Psoas muscle (tissue), 8 donors: ENCODE results near the gene RRBP1. TPM values are rescaled to one million over a fixed set of nuclear protein-coding genes. Genes with fewer than 3 reads are reported as not detected.
A peak's percentile ranks its signal among the peaks of the same experiment; 100 is the strongest.

Experiments used
- ATAC-seq, 4 donors: fragments of 200-7000 bp; cut with Tn5 transposase; one replicate each; pipeline ENCODE4 v1.9.1; 2020; ENCODE audit warnings: moderate library complexity in 3 of 4, mild to moderate bottlenecking in 2 of 4
- DNase-seq, 2 donors: peaks; one replicate each; pipeline ENCODE4 v3.0.0-alpha.2; 2020
- H3K27ac ChIP-seq: fragments of 200-600 bp; one replicate; pipeline ENCODE4 v1.8.0; 2022
- H3K27me3 ChIP-seq, 3 donors: fragments of 200-600 bp in 1 of 3; one replicate each; pipeline versions ENCODE4 v1.6.1 to v1.8.0; 2013 to 2022; ENCODE audit warnings: low read length in 2 of 3, mild to moderate bottlenecking in 2 of 3, moderate library complexity in 1 of 3; ENCODE audit not compliant: insufficient read depth in 3 of 3
- H3K36me3 ChIP-seq, 2 donors: fragments of 200-600 bp in 1 of 2; one replicate each; pipeline versions ENCODE4 v1.6.1 to v1.8.0; 2013 to 2022; ENCODE audit warnings: low read depth in 1 of 2, mild to moderate bottlenecking in 1 of 2, moderate library complexity in 1 of 2; ENCODE audit not compliant: insufficient read depth in 1 of 2
- H3K4me1 ChIP-seq: fragments of 200-600 bp; one replicate; pipeline ENCODE4 v1.8.0; 2022
- H3K4me3 ChIP-seq: fragments of 200-600 bp; one replicate; pipeline ENCODE4 v1.8.0; 2022; ENCODE audit warnings: mild to moderate bottlenecking
- H3K9me3 ChIP-seq: fragments of 200-600 bp; one replicate; pipeline ENCODE4 v1.8.0; 2022
- CTCF ChIP-seq: fragments of 200-600 bp; IDR thresholded peaks from one replicate; pipeline ENCODE4 v1.8.0; 2022; ENCODE audit warnings: antibody characterized with exemption
- WGBS, 3 donors: extraction: QIAGEN DNeasy Blood & Tissue Kit; methylation state at CpG; one replicate each; pipeline versions ENCODE4 v1.1.6 to v1.1.7; 2013; 5-methylcytosine and 5-hydroxymethylcytosine counted together
- intact Hi-C, 2 donors: fragments of 100-400 bp; cut with DNase I; formaldehyde crosslinking; loops; one replicate each; pipeline versions ENCODE4 v1.11.0 to v1.14.2; 2022
- polyA plus RNA-seq, 3 donors: library from polyadenylated mRNA; stranded (reverse); fragments of 200-250 nt; gene quantifications; one replicate each; pipeline ENCODE4 v1.2.3, GENCODE V29; 2013
- total RNA-seq, 4 donors: library from RNA; stranded (reverse); fragmentation: NEBNext Ultra II Directional in 2 of 4; extraction: Animal tissue kit (Norgen Biotek cat#: 25700) in 2 of 4; gene quantifications; one replicate each; pipeline versions ENCODE4 v1.2.1 to v1.2.4, GENCODE V29; 2021 to 2023
- donor health status: healthy with polysubstance abuse.
- donor health status: DM: no; HTN: no; CAD: no; lungs with moderate emphysema.
- donor health status: Bipolar disorder and iron deficiency.
- donor health status: healthy.
- donor health status: DM: yes; HTN: yes; CAD: no.
- donor health status: DM: no; HTN: no; CAD: no.
- donor health status: DM: no; HTN: no; CAD: no.
- donor health status: DM: yes; HTN: yes; CAD: no.

The RRBP1 gene
- total and polyA plus RNA-seq, 7 donors: 14.2 to 40.8 (median 21.8) TPM

DNA sequence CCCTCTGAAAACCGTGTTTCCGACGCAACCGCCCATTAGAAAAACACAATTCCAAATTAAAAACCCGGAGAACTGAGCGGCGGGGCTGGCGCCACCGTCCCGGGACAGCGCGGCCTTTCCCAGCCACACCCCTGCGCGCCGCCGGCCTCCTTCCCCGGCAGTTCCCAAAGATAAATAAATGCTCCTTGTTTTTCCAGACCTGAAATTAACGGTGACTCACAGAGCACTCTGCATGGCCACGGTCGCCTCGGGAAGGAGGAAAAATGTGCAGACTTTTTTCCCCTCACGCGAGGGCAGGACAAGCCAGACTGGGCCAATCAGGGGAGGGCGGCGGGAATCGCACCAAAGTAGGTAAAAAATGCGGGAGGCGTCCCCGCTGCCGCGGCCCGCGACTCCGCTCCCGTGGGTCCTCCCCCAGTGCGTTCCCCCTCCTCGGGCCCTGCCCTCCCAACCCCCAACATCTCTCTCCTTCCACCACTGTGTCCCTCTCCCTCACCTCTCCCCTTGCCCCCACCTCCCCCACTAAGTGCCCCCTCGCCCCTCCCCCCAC, 113.0 kb downstream of the RRBP1 start:
- intact Hi-C loops: no loop called here
- 1 to 2% (median 2%) methylated on average over 32 to 38 of the region's 38 CpGs for WGBS, 3 donors
- peaks cover 14% of the 10 kb centered on the region for H3K4me1 ChIP-seq

GRCh38 chr20:17568045-17568788, 113.8 kb downstream of the RRBP1 start:
- Histone ChIP-seq H3K36me3 (no peaks in the 10 kb centered on the region), H3K27ac (peak overlapping the region; percentile 97), H3K4me3 (peak overlapping the region; percentile 84), H3K27me3 (no peaks in the 10 kb centered on the region), H3K4me1 (peaks cover 14% of the 10 kb centered on the region), H3K9me3 (no peaks in the 10 kb centered on the region)
- TF ChIP-seq CTCF: no peak
- 79 to 86% (median 83%) methylated on average over 6 of the region's 6 CpGs for WGBS, 3 donors
- intact Hi-C loops: no loop called here
- DNase-seq (no peak), ATAC-seq (no peak)

More for the DNA sequence above, 113.0 kb downstream of the RRBP1 start:
- ATAC-seq: peak; percentile 49 to 63 (median 55)
- TF ChIP-seq CTCF: no peak
- peak overlapping the region; percentile 84 for H3K4me3 ChIP-seq
- H3K9me3 ChIP-seq: no peaks in the 10 kb centered on the region
- H3K27ac ChIP-seq: peak overlapping the region; percentile 97
- DNase-seq: peak; percentile 77 to 86
- H3K27me3 ChIP-seq: no peaks in the 10 kb centered on the region
- no peaks in the 10 kb centered on the region for H3K36me3 ChIP-seq

- no peaks in the 10 kb centered on the region for H3K36me3 ChIP-seq
- H3K27ac ChIP-seq: no peak overlapping the region
- no peaks in the 10 kb centered on the region for H3K27me3 ChIP-seq
- intact Hi-C loops: no loop called here
- WGBS, 3 donors: 89 to 93% (median 90%) methylated on average over 3 of the region's 3 CpGs
- H3K4me1 ChIP-seq: peaks cover 9% of the 10 kb centered on the region
- no peak for DNase-seq
- H3K4me3 ChIP-seq: no peak overlapping the region
- ATAC-seq: no peak
- H3K9me3 ChIP-seq: no peaks in the 10 kb centered on the region
- no peak for TF ChIP-seq CTCF
Observed at GRCh38 chr20:17566345-17566744, 115.7 kb downstream of the RRBP1 start.

- H3K27ac ChIP-seq: no peak overlapping the region
- H3K4me1 ChIP-seq: peaks cover 2% of the 10 kb centered on the region
- no peaks in the 10 kb centered on the region for H3K36me3 ChIP-seq
- no peak for TF ChIP-seq CTCF
- H3K4me3 ChIP-seq: no peak overlapping the region
- ATAC-seq: no peak
- no peaks in the 10 kb centered on the region for H3K9me3 ChIP-seq
- intact Hi-C loops: no loop called here
- no peak for DNase-seq
- 62 to 74% (median 67%) methylated on average over 4 of the region's 4 CpGs for WGBS, 3 donors
- no peaks in the 10 kb centered on the region for H3K27me3 ChIP-seq
Observed at GRCh38 chr20:17565169-17565845, 116.7 kb downstream of the RRBP1 start.

Other genes with a start within 250 kb of the RRBP1 start
- under 1 TPM in 3 of 4 donors, not detected in 1; 0.30 to 0.57 (median 0.34) TPM for gene BFSP1, start 150.9 kb downstream of the RRBP1 start, total RNA-seq
- under 1 TPM; 0.12 to 0.18 (median 0.17) TPM for gene BFSP1, start 150.9 kb downstream of the RRBP1 start, polyA plus RNA-seq
- 10 to 100 TPM; 45.6 to 82.3 (median 66.2) TPM for gene DSTN, start 112.2 kb downstream of the RRBP1 start, total RNA-seq
- gene DSTN, start 112.2 kb downstream of the RRBP1 start, polyA plus RNA-seq: 100 to 1,000 TPM in 2 of 3 donors, 10 to 100 TPM in 1; 88.1 to 202 (median 115) TPM
- gene BANF2, start 17.7 kb upstream of the RRBP1 start, total RNA-seq: not detected
- gene BANF2, start 17.7 kb upstream of the RRBP1 start, polyA plus RNA-seq: not detected